Neuron (in vitro differentiated cells): ENCODE data around the gene TMEM185B.

Experiments used
- H2AFZ ChIP-seq: one replicate; pipeline ENCODE4 v1.6.1; 2013; ENCODE audit warnings: low read depth, mild to moderate bottlenecking, inconsistent platforms, low read length, moderate library complexity
- H3K27me3 ChIP-seq: one replicate; pipeline ENCODE4 v1.6.1; 2013; ENCODE audit warnings: low read length; ENCODE audit not compliant: insufficient read depth
- H3K36me3 ChIP-seq: one replicate; pipeline ENCODE4 v1.6.1; 2013; ENCODE audit warnings: low read length; ENCODE audit not compliant: insufficient read depth
- H3K4me1 ChIP-seq: one replicate; pipeline ENCODE4 v1.6.1; 2013; ENCODE audit warnings: low read length; ENCODE audit not compliant: insufficient read depth
- H3K4me3 ChIP-seq: 2 replicates; pipeline ENCODE4 v1.5.1; 2013; ENCODE audit warnings: mild to moderate bottlenecking, low read length, moderate library complexity
- H3K9me3 ChIP-seq: one replicate; pipeline ENCODE4 v1.6.1; 2013; ENCODE audit warnings: low read length

TMEM185B gene

GRCh38 chr2:120222186-120223033, 790 bp downstream of the TMEM185B start:
- H3K4me1 ChIP-seq: peaks cover 3% of the 10 kb centered on the region
- peak overlapping the region; percentile 99 for H2AFZ ChIP-seq
- peak overlapping the region; percentile 58 for H3K4me3 ChIP-seq
- H3K36me3 ChIP-seq: peaks cover 7% of the 10 kb centered on the region
- peaks cover 10% of the 10 kb centered on the region for H3K9me3 ChIP-seq
- peaks cover 32% of the 10 kb centered on the region for H3K27me3 ChIP-seq

- Histone ChIP-seq H3K36me3 (peaks cover 7% of the 10 kb centered on the region), H3K4me1 (peaks cover 3% of the 10 kb centered on the region), H3K9me3 (peaks cover 10% of the 10 kb centered on the region), H3K27me3 (peaks cover 24% of the 10 kb centered on the region), H2AFZ (no peak overlapping the region), H3K4me3 (no peak overlapping the region)
Observed at GRCh38 chr2:120221616-120222015, 1.6 kb downstream of the TMEM185B start.

- peaks cover 7% of the 10 kb centered on the region for H3K36me3 ChIP-seq
- peaks cover 3% of the 10 kb centered on the region for H3K4me1 ChIP-seq
- H2AFZ ChIP-seq: no peak overlapping the region
- H3K9me3 ChIP-seq: peaks cover 10% of the 10 kb centered on the region
- H3K4me3 ChIP-seq: no peak overlapping the region
- peaks cover 18% of the 10 kb centered on the region for H3K27me3 ChIP-seq
Observed at GRCh38 chr2:120220756-120221155, 2.4 kb downstream of the TMEM185B start.

- Histone ChIP-seq H3K27me3 (peaks cover 9% of the 10 kb centered on the region), H3K36me3 (peaks cover 7% of the 10 kb centered on the region), H2AFZ (no peak overlapping the region), H3K9me3 (peaks cover 10% of the 10 kb centered on the region), H3K4me1 (peaks cover 3% of the 10 kb centered on the region), H3K4me3 (no peak overlapping the region)
Observed at GRCh38 chr2:120219766-120220165, 3.4 kb downstream of the TMEM185B start.

GRCh38 chr2:120219291-120219690, 3.9 kb downstream of the TMEM185B start:
- Histone ChIP-seq H3K4me3 (no peak overlapping the region), H2AFZ (no peak overlapping the region), H3K36me3 (peaks cover 7% of the 10 kb centered on the region), H3K27me3 (peaks cover 5% of the 10 kb centered on the region), H3K4me1 (peaks cover 3% of the 10 kb centered on the region), H3K9me3 (peaks cover 10% of the 10 kb centered on the region)

- Histone ChIP-seq H2AFZ (no peak overlapping the region), H3K36me3 (peaks cover 7% of the 10 kb centered on the region), H3K27me3 (no peaks in the 10 kb centered on the region), H3K4me3 (no peak overlapping the region), H3K4me1 (no peaks in the 10 kb centered on the region), H3K9me3 (peaks cover 10% of the 10 kb centered on the region)
Observed at GRCh38 chr2:120218181-120218580, 5.0 kb downstream of the TMEM185B start.

- H3K9me3 ChIP-seq: no peaks in the 10 kb centered on the region
- no peaks in the 10 kb centered on the region for H3K27me3 ChIP-seq
- H3K4me1 ChIP-seq: no peaks in the 10 kb centered on the region
- H2AFZ ChIP-seq: no peak overlapping the region
- no peaks in the 10 kb centered on the region for H3K36me3 ChIP-seq
- no peak overlapping the region for H3K4me3 ChIP-seq
Observed at GRCh38 chr2:120210270-120210693, 12.9 kb downstream of the TMEM185B start.

GRCh38 chr2:120209427-120210269, 13.6 kb downstream of the TMEM185B start:
- H3K27me3 ChIP-seq: no peaks in the 10 kb centered on the region
- H2AFZ ChIP-seq: no peak overlapping the region
- H3K4me1 ChIP-seq: no peaks in the 10 kb centered on the region
- no peak overlapping the region for H3K4me3 ChIP-seq
- no peaks in the 10 kb centered on the region for H3K9me3 ChIP-seq
- H3K36me3 ChIP-seq: no peaks in the 10 kb centered on the region

- no peaks in the 10 kb centered on the region for H3K36me3 ChIP-seq
- no peaks in the 10 kb centered on the region for H3K4me1 ChIP-seq
- H3K9me3 ChIP-seq: no peaks in the 10 kb centered on the region
- H3K4me3 ChIP-seq: no peak overlapping the region
- no peaks in the 10 kb centered on the region for H3K27me3 ChIP-seq
- H2AFZ ChIP-seq: no peak overlapping the region
Observed at GRCh38 chr2:120208381-120209353, 14.5 kb downstream of the TMEM185B start.

GRCh38 chr2:120206022-120206581, 17.1 kb downstream of the TMEM185B start:
- H3K36me3 ChIP-seq: no peaks in the 10 kb centered on the region
- no peaks in the 10 kb centered on the region for H3K4me1 ChIP-seq
- no peaks in the 10 kb centered on the region for H3K27me3 ChIP-seq
- H3K9me3 ChIP-seq: no peaks in the 10 kb centered on the region
- H2AFZ ChIP-seq: no peak overlapping the region
- H3K4me3 ChIP-seq: no peak overlapping the region

- Histone ChIP-seq H2AFZ (no peak overlapping the region), H3K36me3 (no peaks in the 10 kb centered on the region), H3K9me3 (no peaks in the 10 kb centered on the region), H3K4me3 (no peak overlapping the region), H3K27me3 (no peaks in the 10 kb centered on the region), H3K4me1 (no peaks in the 10 kb centered on the region)
Observed at GRCh38 chr2:120204945-120205670, 18.1 kb downstream of the TMEM185B start.

- no peaks in the 10 kb centered on the region for H3K4me1 ChIP-seq
- no peaks in the 10 kb centered on the region for H3K9me3 ChIP-seq
- no peak overlapping the region for H2AFZ ChIP-seq
- H3K4me3 ChIP-seq: no peak overlapping the region
- H3K27me3 ChIP-seq: no peaks in the 10 kb centered on the region
- no peaks in the 10 kb centered on the region for H3K36me3 ChIP-seq
Observed at GRCh38 chr2:120204417-120204816, 18.8 kb downstream of the TMEM185B start.
